ENCODE results near the gene FAT1.

DNA sequence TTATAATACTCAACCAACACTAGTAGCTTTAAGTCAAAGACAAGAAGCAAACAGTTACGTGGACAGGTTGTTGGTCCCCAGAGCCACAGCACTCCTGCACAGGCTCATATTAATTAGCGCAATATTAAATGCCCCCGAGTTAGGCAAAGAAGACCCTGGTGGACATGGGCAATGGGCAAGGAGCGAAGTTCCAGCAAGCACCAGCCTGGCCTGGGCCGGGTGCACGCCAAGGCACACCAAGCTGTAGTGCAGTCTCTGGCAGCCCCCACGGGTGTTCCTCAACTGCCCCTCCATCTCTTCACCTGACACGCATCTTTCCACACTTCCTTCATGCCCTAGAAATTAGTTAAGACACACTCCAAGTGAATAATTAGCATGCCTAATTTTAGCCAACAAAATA is 20.1 kb downstream of the FAT1 start:
- TF ChIP-seq, protein P1, sequence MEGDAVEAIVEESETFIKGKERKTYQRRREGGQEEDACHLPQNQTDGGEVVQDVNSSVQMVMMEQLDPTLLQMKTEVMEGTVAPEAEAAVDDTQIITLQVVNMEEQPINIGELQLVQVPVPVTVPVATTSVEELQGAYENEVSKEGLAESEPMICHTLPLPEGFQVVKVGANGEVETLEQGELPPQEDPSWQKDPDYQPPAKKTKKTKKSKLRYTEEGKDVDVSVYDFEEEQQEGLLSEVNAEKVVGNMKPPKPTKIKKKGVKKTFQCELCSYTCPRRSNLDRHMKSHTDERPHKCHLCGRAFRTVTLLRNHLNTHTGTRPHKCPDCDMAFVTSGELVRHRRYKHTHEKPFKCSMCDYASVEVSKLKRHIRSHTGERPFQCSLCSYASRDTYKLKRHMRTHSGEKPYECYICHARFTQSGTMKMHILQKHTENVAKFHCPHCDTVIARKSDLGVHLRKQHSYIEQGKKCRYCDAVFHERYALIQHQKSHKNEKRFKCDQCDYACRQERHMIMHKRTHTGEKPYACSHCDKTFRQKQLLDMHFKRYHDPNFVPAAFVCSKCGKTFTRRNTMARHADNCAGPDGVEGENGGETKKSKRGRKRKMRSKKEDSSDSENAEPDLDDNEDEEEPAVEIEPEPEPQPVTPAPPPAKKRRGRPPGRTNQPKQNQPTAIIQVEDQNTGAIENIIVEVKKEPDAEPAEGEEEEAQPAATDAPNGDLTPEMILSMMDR (IDR thresholded peaks at IDR 0.05; ENCODE audit: low read length) = no peak
- TF ChIP-seq EZH2 (optimal IDR thresholded peaks at IDR 0.05; ENCODE audit: low read depth, low read length) (no peak), EZH2phosphoT487 (IDR thresholded peaks at IDR 0.05; ENCODE audit: low read length) (no peak)
